Ascending aorta (tissue), 2 donors: ENCODE measurements around the gene LILRA1. TPM values are rescaled to one million over a fixed set of nuclear protein-coding genes. Genes with fewer than 3 reads are reported as not detected.
"Not testable (repeated sequence)": the region's sequence is repeated elsewhere in the genome, so short reads cannot be mapped to it uniquely, and the experiment has no call there.

Source experiments
- DNase-seq, 2 donors: peaks; one replicate each; pipeline ENCODE4 v3.0.0-alpha.2; 2019; ENCODE audit warnings: low spot score in 2 of 2
- H3K27ac ChIP-seq, 2 donors: fragments of 200-600 bp; sonication (generic); one replicate each; pipeline ENCODE4 v1.5.1; 2016 to 2017; ENCODE audit warnings: mild to moderate bottlenecking in 1 of 2
- H3K27me3 ChIP-seq: fragments of 200-600 bp; sonication (generic); one replicate; pipeline ENCODE4 v1.5.1; 2017
- H3K36me3 ChIP-seq, 2 donors: fragments of 200-600 bp; sonication (generic); one replicate each; pipeline ENCODE4 v1.5.1; 2016
- H3K4me1 ChIP-seq, 2 donors: fragments of 200-600 bp; sonication (generic); one replicate each; pipeline ENCODE4 v1.5.1; 2016 to 2017; ENCODE audit warnings: mild to moderate bottlenecking in 1 of 2
- H3K4me3 ChIP-seq, 2 donors: fragments of 200-600 bp; sonication (generic); one replicate each; pipeline ENCODE4 v1.5.1; 2016 to 2017; ENCODE audit warnings: mild to moderate bottlenecking in 1 of 2
- H3K9me3 ChIP-seq, 2 donors: fragments of 200-600 bp; sonication (generic); one replicate each; pipeline ENCODE4 v1.5.1; 2016
- CTCF ChIP-seq, 3 experiments: fragments of 200-600 bp in 2 of 3; fragments of 450-650 bp in 1 of 3; sonication (generic) in 2 of 3; IDR thresholded peaks; one replicate each; pipeline ENCODE4 v1.5.1; 2016 to 2019; ENCODE audit warnings: antibody characterized with exemption in 3 of 3, mild to moderate bottlenecking in 1 of 3, moderate library complexity in 1 of 3
- intact Hi-C: fragments of 100-400 bp; cut with DNase I; formaldehyde crosslinking; loops from one replicate; pipeline ENCODE4 v1.15.1; 2023
- total RNA-seq: library from RNA; depleted of rRNA; stranded (reverse); fragments of >200 nt; gene quantifications from one replicate; pipeline ENCODE4 v1.1.0, GENCODE V29; 2016

The LILRA1 gene
- total RNA-seq, 1 donor from 2014 or later: not detected

GRCh38 chr19:54594737-54595136 is 1.3 kb downstream of the LILRA1 start:
- H3K9me3 ChIP-seq: no peaks in the 10 kb centered on the region
- intact Hi-C loops: no loop called here
- no peaks in the 10 kb centered on the region for H3K27me3 ChIP-seq
- no peak overlapping the region for H3K27ac ChIP-seq
- no peak overlapping the region for H3K4me3 ChIP-seq
- H3K4me1 ChIP-seq: no peaks in the 10 kb centered on the region
- H3K36me3 ChIP-seq: no peaks in the 10 kb centered on the region
- TF ChIP-seq CTCF (IDR thresholded peaks at IDR 0.05): no peak
- no peak for DNase-seq

GRCh38 chr19:54595680-54596436 is 2.4 kb downstream of the LILRA1 start:
- DNase-seq, H3K9me3 ChIP-seq, H3K4me3 ChIP-seq, H3K27me3 ChIP-seq, H3K36me3 ChIP-seq, intact Hi-C loops, H3K4me1 ChIP-seq, H3K27ac ChIP-seq: not testable (repeated sequence)

GRCh38 chr19:54600212-54600611 is 6.8 kb downstream of the LILRA1 start:
- Histone ChIP-seq H3K9me3 (no peaks in the 10 kb centered on the region), H3K4me3 (no peak overlapping the region), H3K36me3 (no peaks in the 10 kb centered on the region), H3K27ac (no peak overlapping the region), H3K27me3 (no peaks in the 10 kb centered on the region), H3K4me1 (no peaks in the 10 kb centered on the region)
- intact Hi-C loops: no loop called here
- no peak for TF ChIP-seq CTCF (IDR thresholded peaks at IDR 0.05)
- DNase-seq: no peak

- H3K27ac ChIP-seq: no peak overlapping the region
- no peak for TF ChIP-seq CTCF (IDR thresholded peaks at IDR 0.05)
- intact Hi-C loops: no loop called here
- H3K9me3 ChIP-seq: peaks cover 0 to 3% of the 10 kb centered on the region in 2 donors
- no peaks in the 10 kb centered on the region for H3K4me1 ChIP-seq
- DNase-seq: no peak
- no peak overlapping the region for H3K4me3 ChIP-seq
- no peaks in the 10 kb centered on the region for H3K36me3 ChIP-seq
- H3K27me3 ChIP-seq: no peaks in the 10 kb centered on the region
Observed at GRCh38 chr19:54606230-54606629, 12.8 kb downstream of the LILRA1 start.

GRCh38 chr19:54606891-54607784 is 13.7 kb downstream of the LILRA1 start:
- intact Hi-C loops: no loop called here
- peaks cover 0 to 3% of the 10 kb centered on the region in 2 donors for H3K9me3 ChIP-seq
- DNase-seq: no peak
- no peaks in the 10 kb centered on the region for H3K36me3 ChIP-seq
- no peak overlapping the region for H3K4me3 ChIP-seq
- H3K27me3 ChIP-seq: no peaks in the 10 kb centered on the region
- no peak overlapping the region for H3K27ac ChIP-seq
- no peak for TF ChIP-seq CTCF (IDR thresholded peaks at IDR 0.05)
- no peaks in the 10 kb centered on the region for H3K4me1 ChIP-seq

DNA sequence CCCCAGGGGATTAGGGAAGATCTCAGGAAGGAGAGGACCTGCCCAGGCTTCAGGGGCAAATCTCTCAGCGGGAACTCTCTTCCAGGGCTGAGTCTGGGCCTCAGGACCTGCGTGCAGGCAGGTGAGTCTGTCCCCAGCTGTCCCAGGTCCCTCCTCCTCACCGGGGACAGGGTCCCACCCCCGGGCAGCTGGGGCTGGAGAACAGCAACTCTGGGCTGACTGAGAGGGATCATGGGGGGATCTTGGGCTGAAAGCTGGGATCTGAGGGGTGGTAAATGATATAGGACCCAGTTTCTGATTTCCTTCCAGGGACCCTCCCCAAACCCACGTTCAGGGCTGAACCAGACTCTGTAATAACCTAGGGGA is 14.3 kb downstream of the LILRA1 start:
- DNase-seq: no peak
- no peak for TF ChIP-seq CTCF (IDR thresholded peaks at IDR 0.05)
- intact Hi-C loops: no loop called here
- Histone ChIP-seq H3K4me1 (no peaks in the 10 kb centered on the region), H3K27me3 (no peaks in the 10 kb centered on the region), H3K27ac (no peak overlapping the region), H3K4me3 (no peak overlapping the region), H3K36me3 (no peaks in the 10 kb centered on the region), H3K9me3 (peaks cover 0 to 3% of the 10 kb centered on the region in 2 donors)
